Suprapubic skin (tissue), 4 donors: ENCODE data around the gene PDLIM3.

Source experiments
- EP300 ChIP-seq: sonication (generic); formaldehyde crosslinking; IDR thresholded peaks from one replicate; pipeline ENCODE4 v1.6.1; 2017; ENCODE audit warnings: antibody characterized with exemption
- POLR2A ChIP-seq, 2 donors: fragments of 450-650 bp; IDR thresholded peaks; one replicate each; pipeline ENCODE4 v1.6.1; 2017; ENCODE audit warnings: antibody characterized with exemption in 2 of 2, mild to moderate bottlenecking in 2 of 2, moderate library complexity in 2 of 2
- POLR2AphosphoS5 ChIP-seq, 3 donors: sonication (generic); formaldehyde crosslinking; IDR thresholded peaks; one replicate each; pipeline ENCODE4 v1.6.1; 2017; ENCODE audit warnings: antibody characterized with exemption in 3 of 3
- TF ChIP-seq, protein P1 (sequence below), 2 donors: fragments of 200-600 bp in 1 of 2; fragments of 450-650 bp in 1 of 2; sonication (generic) in 1 of 2; IDR thresholded peaks; one replicate each; pipeline ENCODE4 v1.5.1; 2016 to 2019; ENCODE audit warnings: antibody characterized with exemption in 2 of 2, mild to moderate bottlenecking in 1 of 2, moderate library complexity in 1 of 2

DNA sequence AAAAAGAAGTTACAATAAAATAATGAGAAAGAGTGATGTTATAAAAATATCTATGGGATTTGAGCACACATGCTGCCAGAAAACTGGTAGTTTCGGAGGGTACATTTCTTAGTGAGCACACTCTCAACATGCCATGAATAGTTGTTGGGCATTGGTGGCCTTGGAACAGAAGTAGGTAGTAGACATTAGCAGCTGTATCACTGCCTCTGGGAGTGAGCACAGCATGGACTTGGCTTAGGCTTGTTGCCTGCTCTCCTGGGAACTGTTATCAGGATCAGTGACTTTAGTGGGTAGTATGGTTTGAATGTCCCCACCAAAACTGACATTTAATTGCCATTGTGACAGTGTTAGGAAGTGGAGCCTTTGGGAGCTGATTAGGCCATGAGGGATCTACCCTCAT lies 13.3 kb upstream of the PDLIM3 start:
- TF ChIP-seq, protein P1, sequence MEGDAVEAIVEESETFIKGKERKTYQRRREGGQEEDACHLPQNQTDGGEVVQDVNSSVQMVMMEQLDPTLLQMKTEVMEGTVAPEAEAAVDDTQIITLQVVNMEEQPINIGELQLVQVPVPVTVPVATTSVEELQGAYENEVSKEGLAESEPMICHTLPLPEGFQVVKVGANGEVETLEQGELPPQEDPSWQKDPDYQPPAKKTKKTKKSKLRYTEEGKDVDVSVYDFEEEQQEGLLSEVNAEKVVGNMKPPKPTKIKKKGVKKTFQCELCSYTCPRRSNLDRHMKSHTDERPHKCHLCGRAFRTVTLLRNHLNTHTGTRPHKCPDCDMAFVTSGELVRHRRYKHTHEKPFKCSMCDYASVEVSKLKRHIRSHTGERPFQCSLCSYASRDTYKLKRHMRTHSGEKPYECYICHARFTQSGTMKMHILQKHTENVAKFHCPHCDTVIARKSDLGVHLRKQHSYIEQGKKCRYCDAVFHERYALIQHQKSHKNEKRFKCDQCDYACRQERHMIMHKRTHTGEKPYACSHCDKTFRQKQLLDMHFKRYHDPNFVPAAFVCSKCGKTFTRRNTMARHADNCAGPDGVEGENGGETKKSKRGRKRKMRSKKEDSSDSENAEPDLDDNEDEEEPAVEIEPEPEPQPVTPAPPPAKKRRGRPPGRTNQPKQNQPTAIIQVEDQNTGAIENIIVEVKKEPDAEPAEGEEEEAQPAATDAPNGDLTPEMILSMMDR (IDR thresholded peaks at IDR 0.05): no peak
- no peak for TF ChIP-seq POLR2A (IDR thresholded peaks at IDR 0.05)
- no peak for TF ChIP-seq EP300
- no peak for TF ChIP-seq POLR2AphosphoS5 (IDR thresholded peaks at IDR 0.05)
